NCI-H1436 (cell line): ENCODE measurements around the gene CMTM2.
A peak's percentile ranks its signal among the peaks of the same experiment; 100 is the strongest.
"Not testable (repeated sequence)": the region's sequence is repeated elsewhere in the genome, so short reads cannot be mapped to it uniquely, and the experiment has no call there.

Experiments
- DNase-seq: peaks from one replicate; lab custom pipeline; 2025; lab: John Stamatoyannopoulos, UW

CMTM2 gene

DNA sequence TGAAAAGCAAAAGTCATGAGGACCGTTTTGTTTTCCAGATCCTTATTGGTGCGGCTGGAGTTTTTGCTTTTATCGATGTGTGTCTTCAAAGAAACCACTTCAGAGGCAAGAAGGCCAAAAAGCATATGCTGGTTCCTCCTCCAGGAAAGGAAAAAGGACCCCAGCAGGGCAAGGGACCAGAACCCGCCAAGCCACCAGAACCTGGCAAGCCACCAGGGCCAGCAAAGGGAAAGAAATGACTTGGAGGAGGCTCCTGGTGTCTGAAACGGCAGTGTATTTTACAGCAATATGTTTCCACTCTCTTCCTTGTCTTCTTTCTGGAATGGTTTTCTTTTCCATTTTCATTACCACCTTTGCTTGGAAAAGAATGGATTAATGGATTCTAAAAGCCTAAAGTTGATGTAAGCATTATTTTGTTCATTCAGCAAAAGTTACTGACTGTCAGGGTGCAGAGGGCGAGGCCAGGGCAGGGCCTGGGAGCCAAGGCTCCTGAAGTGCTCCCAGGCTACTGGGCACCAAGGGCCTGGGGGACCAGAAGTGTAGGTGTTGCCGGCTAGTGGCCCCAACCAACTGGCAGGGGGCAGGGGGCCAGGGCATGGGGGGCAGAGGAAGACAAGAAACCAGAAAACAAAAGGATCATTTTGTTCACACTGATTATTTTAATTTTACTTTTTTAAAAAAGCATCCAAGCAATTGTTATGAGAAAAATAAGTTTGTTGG is 8.8 kb downstream of the CMTM2 start:
- no peak for DNase-seq

- DNase-seq = no peak
Measured at GRCh38 chr16:66588981-66589713, 9.9 kb downstream of the CMTM2 start.

DNA sequence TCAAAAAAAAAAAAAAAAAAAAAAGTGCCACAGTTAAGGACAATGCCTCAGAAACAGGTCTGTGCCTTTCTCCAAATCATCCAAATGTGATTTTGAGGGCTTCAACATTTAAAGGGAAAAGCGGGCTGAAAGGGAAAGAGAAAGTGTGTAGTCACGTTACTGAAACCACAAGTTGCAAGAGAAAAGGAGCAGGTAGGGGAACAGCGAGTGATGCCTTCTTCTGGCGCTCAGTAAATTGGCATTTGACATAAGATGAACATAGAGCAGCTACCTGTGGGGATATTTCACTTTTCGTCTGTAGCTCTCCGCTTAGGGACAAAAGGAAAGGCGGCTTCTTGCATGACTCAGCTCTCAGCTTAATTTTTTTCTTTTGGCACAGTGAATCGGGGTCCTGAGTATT is 11.1 kb downstream of the CMTM2 start:
- no peak for DNase-seq

- no peak for DNase-seq
Measured at GRCh38 chr16:66591018-66591417, 11.8 kb downstream of the CMTM2 start.

DNA sequence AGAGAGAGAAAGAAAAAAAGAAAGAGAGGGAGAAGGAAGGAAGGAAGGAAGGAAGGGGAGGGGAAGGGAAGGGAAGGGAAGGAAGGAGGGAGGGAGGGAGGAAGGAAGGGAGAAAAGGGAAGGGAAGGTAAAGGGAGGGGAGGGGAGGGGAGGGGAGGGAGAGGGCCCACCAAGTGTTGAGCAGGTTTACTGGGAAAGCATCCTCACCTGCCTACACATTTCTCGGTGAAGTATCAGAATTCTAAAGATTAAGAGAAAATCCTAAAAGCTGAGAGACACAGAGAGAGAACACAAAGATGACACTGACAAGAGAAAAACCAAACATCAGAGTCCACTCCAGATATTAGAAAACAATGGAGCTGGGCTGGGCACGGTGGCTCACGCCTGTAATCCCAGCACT is 13.0 kb downstream of the CMTM2 start:
- DNase-seq = no peak

- no peak for DNase-seq
Measured at GRCh38 chr16:66592814-66593213, 13.6 kb downstream of the CMTM2 start.

DNA sequence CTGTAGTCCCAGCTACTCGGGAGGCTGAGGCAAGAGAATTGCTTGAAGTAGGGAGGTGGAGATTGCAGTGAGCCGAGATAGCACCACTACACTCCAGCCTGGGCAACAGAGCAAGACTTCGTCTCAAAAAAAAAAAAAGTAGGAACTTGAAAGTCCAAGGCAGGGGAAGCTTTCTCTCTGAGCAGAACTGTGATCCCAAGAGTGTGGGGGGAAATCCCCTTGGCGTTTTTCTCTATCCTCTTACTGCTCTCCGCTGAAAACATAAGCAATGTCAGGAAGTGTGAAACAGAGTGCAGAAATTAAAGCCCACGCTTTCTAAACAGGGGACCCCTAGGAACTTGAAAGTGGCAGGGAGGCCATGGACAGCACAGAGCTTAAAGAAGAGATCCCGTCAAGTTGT is 15.5 kb downstream of the CMTM2 start:
- no peak for DNase-seq

GRCh38 chr16:66596559-66596958 is 17.3 kb downstream of the CMTM2 start:
- not testable (repeated sequence) for DNase-seq

DNA sequence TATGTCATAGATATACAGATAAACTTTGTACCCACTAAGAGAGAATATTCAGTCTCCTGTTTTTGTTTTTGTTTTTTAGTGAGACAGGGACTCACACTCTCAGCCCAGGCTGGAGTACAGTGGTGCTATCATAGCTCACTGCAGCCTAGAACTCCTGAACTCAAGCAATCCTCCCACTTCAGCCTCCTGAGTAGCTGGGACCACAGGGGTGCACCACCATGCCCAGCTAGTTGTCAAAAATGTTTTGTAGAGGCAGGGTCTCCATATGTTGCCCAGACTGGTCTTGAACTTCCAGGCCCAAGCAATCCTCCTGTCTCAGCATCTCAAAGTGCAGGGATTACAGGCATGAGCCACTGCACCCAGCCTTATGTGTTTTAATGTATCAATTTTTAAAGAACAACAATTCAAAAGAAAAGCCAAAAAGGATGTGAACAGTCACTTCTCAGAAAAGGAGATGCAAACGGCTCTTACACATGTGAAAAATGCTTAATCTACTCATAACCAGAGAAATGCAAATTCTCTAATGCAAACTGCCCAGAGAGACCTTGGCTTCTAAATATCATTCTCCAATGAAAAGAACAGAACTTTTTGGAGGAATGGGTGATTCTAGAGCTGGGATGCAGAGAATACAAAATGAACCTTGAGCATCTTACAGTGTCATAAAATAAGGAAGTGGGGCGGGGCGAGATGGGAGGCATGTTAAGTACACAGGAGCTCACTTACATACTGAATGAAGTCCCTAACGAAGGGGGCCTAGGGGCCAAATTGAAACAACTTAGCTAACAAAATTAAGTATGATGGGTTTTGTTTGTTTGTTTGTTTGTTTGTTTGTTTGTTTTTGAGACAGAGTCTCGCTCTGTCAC is 18.0 kb downstream of the CMTM2 start:
- no peak for DNase-seq

- DNase-seq = no peak
Measured at GRCh38 chr16:66598111-66598510, 18.8 kb downstream of the CMTM2 start.

- DNase-seq = no peak
Measured at GRCh38 chr16:66599726-66600125, 20.5 kb downstream of the CMTM2 start.

DNA sequence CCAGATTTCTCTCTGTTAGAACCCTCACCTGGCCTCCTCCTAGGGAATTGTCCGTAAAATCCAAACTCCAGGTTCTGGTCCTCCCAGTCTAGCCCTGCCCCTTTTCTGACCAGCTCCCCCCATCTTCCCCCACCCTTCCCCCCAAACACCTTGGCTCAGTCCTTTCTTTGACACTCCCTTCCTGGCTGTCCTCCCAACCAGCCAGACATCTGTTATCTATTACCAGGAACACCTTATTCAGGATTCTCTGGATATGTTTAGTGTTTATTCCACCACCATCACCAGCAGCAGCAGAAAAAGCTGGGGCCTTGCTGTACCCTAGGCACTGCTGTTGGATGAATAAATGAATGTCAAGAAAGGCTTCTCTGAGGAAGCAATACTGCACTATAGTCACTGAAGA is 21.2 kb downstream of the CMTM2 start:
- DNase-seq = no peak

DNA sequence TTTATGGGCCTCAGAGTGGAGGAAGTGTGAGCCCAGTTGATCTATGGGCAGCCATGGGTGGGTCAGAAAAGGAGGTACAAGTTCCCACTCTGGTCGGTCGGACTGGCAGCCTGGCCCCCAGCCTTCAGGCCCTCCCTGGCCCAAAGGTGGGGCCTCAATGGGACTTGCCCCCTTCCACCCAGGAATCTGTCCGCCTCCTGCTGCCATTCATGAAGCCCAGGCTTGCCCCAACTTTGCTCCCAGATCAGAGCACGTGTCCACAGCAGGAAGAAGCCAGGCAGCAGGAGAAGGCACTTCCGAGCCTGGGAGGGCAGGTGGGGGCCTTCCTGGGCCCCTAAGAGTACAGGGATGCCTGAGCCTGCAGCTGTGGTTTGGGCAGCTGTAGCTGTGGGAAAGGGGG is 22.2 kb downstream of the CMTM2 start:
- DNase-seq = no peak

DNA sequence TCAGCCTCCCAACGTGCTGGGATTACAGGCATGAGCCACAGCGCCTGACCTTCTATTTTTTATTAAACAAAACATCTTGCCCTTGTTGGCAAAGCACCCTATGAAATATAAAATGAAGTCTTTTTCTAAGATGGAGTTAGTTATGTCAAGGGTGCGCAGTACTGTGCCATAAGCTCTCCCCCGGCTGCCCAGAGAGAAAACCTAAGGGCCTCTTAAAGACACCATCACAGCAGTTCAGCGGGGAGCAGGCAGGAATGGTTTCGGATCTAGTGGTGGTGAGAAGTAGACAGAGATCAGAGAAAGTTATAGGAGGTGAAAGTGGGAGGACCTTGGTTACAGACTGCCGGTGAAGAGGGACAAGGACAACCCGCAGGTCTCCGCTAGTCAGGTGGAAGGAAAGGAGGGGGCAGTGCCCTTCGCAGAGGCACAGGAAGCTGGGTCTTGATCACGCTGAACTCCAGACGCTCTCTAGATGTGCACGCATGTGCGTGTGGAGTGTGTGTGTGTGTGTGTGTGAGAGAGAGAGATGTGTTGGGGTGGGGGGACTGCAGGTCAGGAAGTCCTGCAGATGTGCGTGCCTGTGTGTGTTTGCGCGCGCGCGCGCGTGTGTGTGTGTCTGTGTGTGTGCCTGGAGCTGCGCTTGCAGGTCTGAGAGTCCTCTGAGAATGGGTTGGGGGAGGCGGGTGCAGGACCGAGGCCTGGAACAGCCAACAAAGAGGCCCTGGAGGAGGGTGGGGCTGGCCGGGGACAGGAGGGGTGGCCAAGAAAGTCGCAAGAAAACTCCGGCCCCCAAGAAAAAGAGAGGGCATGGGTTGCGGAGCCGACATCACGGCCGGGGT is 24.5 kb downstream of the CMTM2 start:
- DNase-seq = peak; percentile 35

DNA sequence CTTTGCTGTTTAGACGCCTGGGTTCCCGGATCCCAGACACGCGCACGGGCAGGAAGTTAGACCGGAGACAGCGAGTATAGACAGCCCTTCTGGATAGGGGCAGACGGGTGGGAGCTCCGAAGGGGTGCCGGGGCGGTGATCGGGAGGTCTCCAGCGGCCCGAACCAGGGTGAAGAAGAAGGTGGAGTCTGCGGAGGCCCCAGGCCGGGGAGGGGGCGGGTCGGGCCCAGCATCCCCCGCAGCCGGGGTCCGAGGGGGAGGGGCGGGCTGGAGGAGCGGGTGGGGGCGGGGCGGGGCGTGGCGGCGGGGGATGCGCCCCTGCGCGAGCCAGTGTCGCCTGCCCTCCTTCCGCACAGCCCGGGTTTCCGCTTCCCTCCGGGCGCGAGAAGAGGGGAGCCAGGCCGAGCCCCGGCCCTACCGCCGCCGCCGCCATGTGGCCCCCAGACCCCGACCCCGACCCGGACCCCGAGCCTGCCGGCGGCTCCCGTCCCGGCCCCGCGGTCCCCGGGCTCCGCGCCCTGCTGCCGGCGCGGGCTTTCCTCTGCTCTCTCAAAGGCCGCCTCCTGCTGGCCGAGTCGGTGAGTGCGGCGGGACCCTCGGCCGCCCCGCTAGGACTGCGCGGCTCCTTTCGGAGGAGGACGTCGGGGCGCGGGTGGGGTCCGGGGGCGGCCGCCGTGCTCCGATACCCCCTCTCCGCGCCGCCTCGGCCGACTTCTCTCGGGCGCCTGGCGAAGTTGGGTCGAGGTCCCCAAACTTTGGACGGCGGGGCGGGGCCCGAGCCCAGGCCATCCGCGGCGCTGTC is 25.3 kb downstream of the CMTM2 start, which contains the start of gene CMTM3:
Gene CMTM3, plus strand, starts transcription at position 329 of the 801 bp plus-strand sequence. Its CDS starts 102 bp downstream, at position 431.
- DNase-seq = peak; percentile 59

DNA sequence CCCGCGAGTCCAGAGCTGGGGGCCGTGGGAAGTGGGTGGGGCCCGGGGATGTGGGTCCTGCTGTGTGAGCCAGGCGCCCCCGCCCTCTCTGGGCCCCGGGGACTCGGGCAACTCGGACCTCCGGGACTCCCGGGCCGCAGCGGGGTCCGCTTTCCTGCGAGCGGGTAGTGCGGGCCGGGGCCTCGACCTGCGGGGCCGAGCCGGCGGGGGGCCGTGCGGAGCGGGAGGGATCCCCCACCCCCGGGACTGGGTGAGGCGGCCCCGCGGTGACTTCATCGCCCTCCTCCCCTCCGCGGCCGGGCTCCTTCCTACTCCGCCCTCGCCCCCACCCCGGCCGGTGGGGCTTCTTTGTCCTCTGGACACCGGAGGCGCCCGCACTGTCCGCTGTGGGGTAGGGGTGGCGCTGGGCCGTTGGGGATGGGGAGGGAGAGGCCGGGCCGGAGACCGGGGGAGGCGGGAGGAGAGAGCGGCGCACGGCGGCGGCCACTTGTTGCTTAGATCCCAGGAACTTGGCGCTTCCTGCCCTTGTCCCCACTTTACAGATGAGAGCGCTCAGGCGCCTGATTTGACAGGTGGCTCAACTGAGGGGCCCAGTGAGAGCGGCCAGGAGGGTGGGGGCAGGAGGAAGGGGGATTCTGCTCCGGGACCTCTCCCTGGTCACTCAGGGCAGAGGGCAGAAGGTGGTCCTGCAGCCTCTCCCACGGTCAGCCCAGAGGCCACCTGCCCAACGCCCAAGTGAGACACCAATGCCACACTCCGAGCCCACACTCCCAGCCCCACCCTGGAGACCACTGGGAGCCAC is 26.1 kb downstream of the CMTM2 start:
- no peak for DNase-seq

DNA sequence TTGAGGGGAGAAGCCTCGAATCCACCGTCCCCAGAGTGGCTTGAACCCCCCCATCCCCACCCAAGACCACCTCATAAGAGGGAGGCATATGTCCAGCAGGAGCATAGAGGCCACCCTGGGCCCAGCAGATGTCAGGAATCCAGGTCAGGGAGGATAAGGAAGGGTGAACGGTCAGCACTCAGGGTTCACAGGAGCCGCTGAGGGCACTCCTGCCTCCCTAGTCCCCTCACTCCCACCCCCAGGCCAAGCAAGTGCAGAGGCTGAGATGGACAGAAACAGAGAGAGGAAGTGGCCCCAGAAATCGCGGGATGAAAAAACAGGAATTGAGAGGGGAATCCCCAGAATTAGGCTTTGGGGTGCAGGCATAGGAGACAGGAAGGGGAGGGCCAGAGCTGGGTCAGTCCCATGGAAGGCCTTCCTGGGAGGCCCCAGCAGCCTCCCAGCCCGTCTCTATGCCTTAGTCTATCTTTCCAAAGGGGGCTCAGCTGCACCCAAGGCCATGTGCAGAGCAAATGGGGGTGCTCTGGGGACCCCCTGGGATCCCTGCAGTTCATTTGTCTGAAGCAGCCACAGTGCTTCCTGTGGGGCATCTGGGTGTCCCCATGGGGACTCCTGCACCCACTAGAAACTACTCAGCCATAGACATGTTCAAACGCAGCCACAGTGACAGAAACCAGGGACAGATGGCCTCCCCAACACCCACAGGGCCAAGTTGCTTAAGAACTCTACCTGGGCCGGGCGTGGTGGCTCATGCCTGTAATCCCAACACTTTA is 26.9 kb downstream of the CMTM2 start:
- no peak for DNase-seq

DNA sequence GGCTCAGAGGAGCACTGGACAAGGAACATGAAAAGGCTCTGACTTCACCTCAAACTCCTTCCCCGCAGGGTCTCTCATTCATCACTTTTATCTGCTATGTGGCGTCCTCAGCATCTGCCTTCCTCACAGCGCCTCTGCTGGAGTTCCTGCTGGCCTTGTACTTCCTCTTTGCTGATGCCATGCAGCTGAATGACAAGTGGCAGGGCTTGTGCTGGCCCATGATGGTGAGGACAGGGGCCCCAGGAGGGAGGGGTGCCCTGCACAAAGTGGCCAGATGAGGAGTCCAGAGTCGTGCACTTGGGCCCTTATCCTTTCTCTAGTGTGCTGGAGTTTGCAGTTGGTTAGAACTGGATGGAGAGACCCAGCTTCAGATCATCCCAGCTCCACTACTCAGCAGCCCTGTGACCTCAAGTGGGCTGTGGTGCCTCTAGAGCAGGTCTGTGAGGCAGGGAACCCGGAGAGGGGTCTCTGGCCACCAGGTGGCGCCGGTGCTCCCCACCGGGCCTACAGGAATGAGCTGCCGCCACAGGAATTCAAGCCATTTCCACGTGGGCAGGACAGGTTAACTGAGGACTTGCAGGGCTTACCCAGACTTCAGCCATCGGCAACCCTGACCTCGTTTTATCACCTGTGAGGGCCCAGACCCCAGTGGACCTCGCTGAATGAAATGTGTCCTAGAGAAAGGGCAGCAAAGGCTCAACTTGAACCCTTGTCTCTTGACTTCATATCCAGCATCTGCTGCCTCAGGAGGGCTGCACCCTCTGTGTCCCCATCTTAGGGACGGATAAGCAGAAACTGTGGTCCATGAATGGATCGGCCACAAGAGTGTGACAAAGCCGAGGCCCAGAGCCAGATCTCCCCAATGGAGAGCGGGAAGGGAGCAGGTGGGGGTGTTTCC is 29.2 kb downstream of the CMTM2 start:
- peak; percentile 47 for DNase-seq
